Measurements from ENCODE around the gene FUCA2.
A peak's percentile ranks its signal among the peaks of the same experiment; 100 is the strongest.

The FUCA2 gene

DNA sequence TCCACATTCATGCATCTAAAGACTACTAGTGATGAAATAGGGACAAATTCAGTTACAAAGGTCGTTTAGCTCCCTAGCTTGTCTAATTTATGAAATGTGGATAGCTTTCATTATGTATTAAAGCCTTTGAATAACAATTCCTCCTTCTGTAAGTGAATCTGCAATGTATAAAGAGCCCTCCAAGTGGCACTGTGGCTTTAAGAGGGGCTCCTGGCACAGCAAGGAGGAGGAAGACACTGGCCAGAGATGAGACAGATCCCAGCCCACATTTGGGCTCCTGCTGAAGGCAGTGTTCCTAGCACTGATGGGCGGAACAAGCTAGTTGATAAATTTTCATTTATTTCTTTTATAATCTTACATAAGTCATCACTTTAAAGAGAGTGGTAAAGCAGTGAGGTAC lies 17.6 kb upstream of the FUCA2 start:
- H3K79me2 ChIP-seq (ENCODE audit: control insufficient read depth, low read length), result no peaks in the 10 kb centered on the region
- TF ChIP-seq, protein P1, sequence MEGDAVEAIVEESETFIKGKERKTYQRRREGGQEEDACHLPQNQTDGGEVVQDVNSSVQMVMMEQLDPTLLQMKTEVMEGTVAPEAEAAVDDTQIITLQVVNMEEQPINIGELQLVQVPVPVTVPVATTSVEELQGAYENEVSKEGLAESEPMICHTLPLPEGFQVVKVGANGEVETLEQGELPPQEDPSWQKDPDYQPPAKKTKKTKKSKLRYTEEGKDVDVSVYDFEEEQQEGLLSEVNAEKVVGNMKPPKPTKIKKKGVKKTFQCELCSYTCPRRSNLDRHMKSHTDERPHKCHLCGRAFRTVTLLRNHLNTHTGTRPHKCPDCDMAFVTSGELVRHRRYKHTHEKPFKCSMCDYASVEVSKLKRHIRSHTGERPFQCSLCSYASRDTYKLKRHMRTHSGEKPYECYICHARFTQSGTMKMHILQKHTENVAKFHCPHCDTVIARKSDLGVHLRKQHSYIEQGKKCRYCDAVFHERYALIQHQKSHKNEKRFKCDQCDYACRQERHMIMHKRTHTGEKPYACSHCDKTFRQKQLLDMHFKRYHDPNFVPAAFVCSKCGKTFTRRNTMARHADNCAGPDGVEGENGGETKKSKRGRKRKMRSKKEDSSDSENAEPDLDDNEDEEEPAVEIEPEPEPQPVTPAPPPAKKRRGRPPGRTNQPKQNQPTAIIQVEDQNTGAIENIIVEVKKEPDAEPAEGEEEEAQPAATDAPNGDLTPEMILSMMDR (IDR thresholded peaks at IDR 0.05; ENCODE audit: low read depth, low read length, poor library complexity, severe bottlenecking), result no peak
- no peak for TF ChIP-seq EZH2phosphoT487 (IDR thresholded peaks at IDR 0.05; ENCODE audit: borderline replicate concordance, low read length)

DNA sequence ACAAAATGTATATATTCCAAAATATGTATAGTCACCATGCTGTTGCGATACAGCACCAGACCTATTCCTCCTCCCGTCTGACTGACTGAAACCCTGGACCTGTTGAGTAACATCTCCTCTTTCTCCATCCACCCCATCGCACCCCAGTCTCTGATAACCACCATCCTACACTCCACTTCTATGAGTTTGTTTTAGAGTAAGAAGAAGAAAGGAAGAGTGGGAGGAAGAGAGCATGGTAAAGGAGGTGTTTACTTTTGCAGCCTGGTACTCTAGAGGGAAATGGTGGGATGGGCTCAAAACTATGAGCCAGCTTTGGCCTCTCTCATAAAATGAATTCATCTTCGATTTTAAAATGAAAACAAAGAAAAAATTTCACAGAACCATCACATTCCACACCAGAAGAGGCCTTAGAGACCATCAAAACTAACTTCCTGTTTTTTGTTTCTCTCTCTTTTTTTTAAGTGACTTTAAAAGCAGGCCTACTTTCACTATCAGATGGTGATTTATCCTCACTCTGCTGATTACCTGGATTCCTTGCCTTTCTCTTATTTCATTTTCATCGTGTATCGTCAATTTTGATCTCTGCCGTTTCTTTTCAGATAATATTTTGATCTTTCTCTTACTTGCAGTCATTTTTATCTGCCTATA lies 16.8 kb upstream of the FUCA2 start:
- Histone ChIP-seq H3K79me2 (ENCODE audit: control insufficient read depth, low read length) (no peaks in the 10 kb centered on the region), H3K9me3 (ENCODE audit: control insufficient read depth, insufficient read depth, low read length) (no peaks in the 10 kb centered on the region), H3K4me2 (ENCODE audit: low read length) (peak overlapping the region; percentile 12; the same call in 1 of the 2 replicates), H3K4me1 (ENCODE audit: control insufficient read depth, low read length) (peaks cover 7% of the 10 kb centered on the region), H3K36me3 (ENCODE audit: control insufficient read depth, low read length) (no peaks in the 10 kb centered on the region), H4K20me1 (ENCODE audit: control insufficient read depth, insufficient read depth, low read depth, low read length) (no peaks in the 10 kb centered on the region), H3K27me3 (ENCODE audit: control insufficient read depth, low read length) (peaks cover 4% of the 10 kb centered on the region; the same call in 1 of the 2 replicates), H3K9me2 (replicated peaks; ENCODE audit: control insufficient read depth, low read length) (no peaks in the 10 kb centered on the region), H3F3A (ENCODE audit: control insufficient read depth, insufficient read depth) (peaks cover 2% of the 10 kb centered on the region; the same call in 1 of the 2 replicates), H3K4me3 (ENCODE audit: low read length) (no peak overlapping the region), H3K27ac (ENCODE audit: low read depth, low read length) (no peak overlapping the region)
- TF ChIP-seq EZH2phosphoT487 (IDR thresholded peaks at IDR 0.05; ENCODE audit: borderline replicate concordance, low read length), result no peak
- TF ChIP-seq, protein P1 (IDR thresholded peaks at IDR 0.05; ENCODE audit: low read depth, low read length, poor library complexity, severe bottlenecking), result no peak

More for the DNA sequence above, 17.6 kb upstream of the FUCA2 start:
- peaks cover 2% of the 10 kb centered on the region; the same call in 1 of the 2 replicates for H3F3A ChIP-seq (ENCODE audit: control insufficient read depth, insufficient read depth)
- H3K4me2 ChIP-seq (ENCODE audit: low read length), result no peak overlapping the region
- H3K27ac ChIP-seq (ENCODE audit: low read depth, low read length), result no peak overlapping the region
- H3K4me1 ChIP-seq (ENCODE audit: control insufficient read depth, low read length), result peaks cover 7% of the 10 kb centered on the region
- H3K4me3 ChIP-seq (ENCODE audit: low read length), result no peak overlapping the region
- H3K36me3 ChIP-seq (ENCODE audit: control insufficient read depth, low read length), result no peaks in the 10 kb centered on the region
- peaks cover 4% of the 10 kb centered on the region; the same call in 1 of the 2 replicates for H3K27me3 ChIP-seq (ENCODE audit: control insufficient read depth, low read length)
- no peaks in the 10 kb centered on the region for H3K9me3 ChIP-seq (ENCODE audit: control insufficient read depth, insufficient read depth, low read length)
- no peaks in the 10 kb centered on the region for H3K9me2 ChIP-seq (replicated peaks; ENCODE audit: control insufficient read depth, low read length)
- no peaks in the 10 kb centered on the region for H4K20me1 ChIP-seq (ENCODE audit: control insufficient read depth, insufficient read depth, low read depth, low read length)

DNA sequence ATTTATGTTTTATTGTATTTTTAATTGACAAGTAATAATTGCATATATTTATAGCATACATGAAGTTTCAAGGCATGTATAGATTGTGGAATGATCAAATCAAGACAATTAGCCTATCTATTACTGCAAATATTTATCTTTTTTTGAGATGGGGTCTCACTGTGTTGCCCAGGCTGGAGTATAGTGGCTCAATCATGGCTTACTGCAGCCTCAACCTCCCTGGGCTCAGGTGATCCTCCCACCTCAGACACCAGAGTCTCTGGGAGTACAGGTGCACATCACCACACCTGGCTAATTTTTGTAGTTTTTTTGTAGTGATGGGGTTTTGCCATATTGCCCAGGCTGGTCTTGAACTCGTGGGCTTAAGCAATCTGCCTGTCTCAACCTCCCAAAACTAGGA lies 16.2 kb upstream of the FUCA2 start:
- H3K79me2 ChIP-seq (ENCODE audit: control insufficient read depth, low read length), result no peaks in the 10 kb centered on the region
- H3K4me3 ChIP-seq (ENCODE audit: low read length), result no peak overlapping the region
- TF ChIP-seq, protein P1 (IDR thresholded peaks at IDR 0.05; ENCODE audit: low read depth, low read length, poor library complexity, severe bottlenecking), result no peak
- no peak for TF ChIP-seq EZH2phosphoT487 (IDR thresholded peaks at IDR 0.05; ENCODE audit: borderline replicate concordance, low read length)
- no peaks in the 10 kb centered on the region for H3K9me2 ChIP-seq (replicated peaks; ENCODE audit: control insufficient read depth, low read length)
- no peaks in the 10 kb centered on the region for H3K36me3 ChIP-seq (ENCODE audit: control insufficient read depth, low read length)
- no peak overlapping the region for H3K4me2 ChIP-seq (ENCODE audit: low read length)
- H3K27ac ChIP-seq (ENCODE audit: low read depth, low read length), result no peak overlapping the region
- H3K27me3 ChIP-seq (ENCODE audit: control insufficient read depth, low read length), result peaks cover 4% of the 10 kb centered on the region; the same call in 1 of the 2 replicates
- H4K20me1 ChIP-seq (ENCODE audit: control insufficient read depth, insufficient read depth, low read depth, low read length), result no peaks in the 10 kb centered on the region
- peaks cover 2% of the 10 kb centered on the region; the same call in 1 of the 2 replicates for H3F3A ChIP-seq (ENCODE audit: control insufficient read depth, insufficient read depth)
- H3K9me3 ChIP-seq (ENCODE audit: control insufficient read depth, insufficient read depth, low read length), result no peaks in the 10 kb centered on the region
- H3K4me1 ChIP-seq (ENCODE audit: control insufficient read depth, low read length), result peaks cover 7% of the 10 kb centered on the region

All from DOHH2 (cell line).